Measurements from ENCODE around the gene IQSEC2. TPM values are rescaled to one million over a fixed set of nuclear protein-coding genes. Genes with fewer than 3 reads are reported as not detected.

IQSEC2 gene
- total RNA-seq, 1 donor from 2014 or later, result 3.4 TPM

DNA sequence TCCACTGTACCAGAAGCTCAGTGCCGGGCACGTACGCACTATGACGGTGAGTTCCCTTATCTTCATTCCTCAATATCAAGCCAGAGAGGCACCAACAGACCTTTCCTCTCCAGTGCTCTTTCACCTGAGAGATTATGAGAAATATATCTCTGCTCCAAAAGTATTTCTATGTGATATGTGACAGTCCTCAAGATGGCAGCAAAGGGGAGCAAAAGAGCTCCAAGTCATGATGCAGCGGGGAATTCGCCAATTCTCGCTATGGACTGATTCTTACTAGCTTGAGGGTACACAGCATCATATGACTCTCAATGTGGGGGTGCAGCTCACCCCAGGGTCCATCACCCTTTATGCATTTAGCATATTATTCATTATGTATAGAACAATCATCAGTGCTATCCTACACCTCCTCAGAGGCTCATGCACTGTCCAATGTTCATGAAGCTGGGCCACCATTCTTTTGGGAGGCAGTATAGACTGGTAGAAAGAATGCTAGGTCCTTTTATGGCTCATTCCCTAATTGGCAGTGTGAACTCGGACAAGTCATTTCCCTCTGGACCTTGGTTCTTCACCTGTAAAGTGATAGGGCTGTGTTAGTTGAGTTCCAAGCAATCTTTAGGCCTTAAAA lies 12.8 kb upstream of the IQSEC2 start:
- Histone ChIP-seq H3K36me3 (ENCODE audit: control insufficient read depth, insufficient read depth, low read length) (no peaks in the 10 kb centered on the region), H3K27me3 (ENCODE audit: control insufficient read depth, insufficient read depth, low read length) (no peaks in the 10 kb centered on the region), H3K4me3 (ENCODE audit: low read depth, low read length) (no peak overlapping the region)
- FAIRE-seq, result no peak
- TF ChIP-seq, protein P1, sequence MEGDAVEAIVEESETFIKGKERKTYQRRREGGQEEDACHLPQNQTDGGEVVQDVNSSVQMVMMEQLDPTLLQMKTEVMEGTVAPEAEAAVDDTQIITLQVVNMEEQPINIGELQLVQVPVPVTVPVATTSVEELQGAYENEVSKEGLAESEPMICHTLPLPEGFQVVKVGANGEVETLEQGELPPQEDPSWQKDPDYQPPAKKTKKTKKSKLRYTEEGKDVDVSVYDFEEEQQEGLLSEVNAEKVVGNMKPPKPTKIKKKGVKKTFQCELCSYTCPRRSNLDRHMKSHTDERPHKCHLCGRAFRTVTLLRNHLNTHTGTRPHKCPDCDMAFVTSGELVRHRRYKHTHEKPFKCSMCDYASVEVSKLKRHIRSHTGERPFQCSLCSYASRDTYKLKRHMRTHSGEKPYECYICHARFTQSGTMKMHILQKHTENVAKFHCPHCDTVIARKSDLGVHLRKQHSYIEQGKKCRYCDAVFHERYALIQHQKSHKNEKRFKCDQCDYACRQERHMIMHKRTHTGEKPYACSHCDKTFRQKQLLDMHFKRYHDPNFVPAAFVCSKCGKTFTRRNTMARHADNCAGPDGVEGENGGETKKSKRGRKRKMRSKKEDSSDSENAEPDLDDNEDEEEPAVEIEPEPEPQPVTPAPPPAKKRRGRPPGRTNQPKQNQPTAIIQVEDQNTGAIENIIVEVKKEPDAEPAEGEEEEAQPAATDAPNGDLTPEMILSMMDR (IDR thresholded peaks at IDR 0.05; ENCODE audit: insufficient read depth, low read length, severe bottlenecking), result no peak
- DNase-seq (ENCODE audit: low read depth), result no peak

DNA sequence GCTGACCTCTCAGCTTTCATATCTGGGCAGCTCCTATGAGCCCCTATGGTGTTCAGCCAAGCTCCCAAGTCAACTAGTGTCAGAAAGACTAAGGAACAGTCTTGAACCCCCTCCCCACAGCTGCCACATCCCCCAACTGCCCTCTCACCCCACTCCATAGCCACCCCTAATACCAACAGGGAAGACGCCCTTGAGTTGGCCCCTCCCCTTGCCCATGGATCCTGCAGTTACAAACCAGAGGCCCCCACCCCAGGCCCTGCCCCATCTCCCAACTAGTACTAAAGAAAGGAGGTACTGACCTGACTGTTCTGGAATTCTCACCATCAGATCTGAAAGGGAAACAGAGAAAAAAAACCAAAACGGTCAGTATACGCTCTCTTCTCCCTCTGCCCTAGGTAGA lies 10.2 kb upstream of the IQSEC2 start:
- Histone ChIP-seq H3K36me3 (ENCODE audit: control insufficient read depth, insufficient read depth, low read length) (no peaks in the 10 kb centered on the region), H3K4me3 (ENCODE audit: low read depth, low read length) (no peak overlapping the region), H3K27me3 (ENCODE audit: control insufficient read depth, insufficient read depth, low read length) (no peaks in the 10 kb centered on the region)
- TF ChIP-seq, protein P1 (IDR thresholded peaks at IDR 0.05; ENCODE audit: insufficient read depth, low read length, severe bottlenecking), result no peak
- no peak for FAIRE-seq
- no peak for DNase-seq (ENCODE audit: low read depth)

DNA sequence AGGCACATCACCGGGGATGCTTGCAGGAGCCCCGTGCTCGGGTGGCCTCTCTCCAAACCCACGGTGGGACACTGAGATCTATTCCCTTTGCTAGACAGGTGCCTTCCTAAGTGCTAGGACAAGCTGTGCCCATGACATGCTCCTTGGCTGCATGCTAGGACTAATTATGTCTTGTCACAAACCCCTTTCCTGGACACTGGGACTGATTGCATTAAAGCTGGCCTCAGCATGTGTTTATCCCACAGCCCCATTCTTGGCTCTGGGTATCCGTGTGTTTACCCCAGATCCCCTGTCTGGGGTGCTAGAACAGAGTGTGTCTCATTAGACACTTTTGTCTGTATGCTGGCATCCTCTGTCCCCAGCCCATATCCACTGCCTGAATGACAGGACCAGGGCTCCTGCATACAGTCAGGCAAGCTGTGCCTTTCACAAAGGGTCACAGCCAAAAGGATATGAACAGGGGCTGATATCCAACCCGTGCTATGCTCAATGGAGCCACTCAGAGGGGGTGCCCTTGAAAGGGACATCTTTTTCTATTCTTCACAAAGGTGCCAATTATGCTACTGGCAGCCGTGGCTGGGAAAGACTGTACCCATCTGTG lies 9.2 kb upstream of the IQSEC2 start:
- Histone ChIP-seq H3K4me3 (ENCODE audit: low read depth, low read length) (no peak overlapping the region), H3K27me3 (ENCODE audit: control insufficient read depth, insufficient read depth, low read length) (no peaks in the 10 kb centered on the region), H3K36me3 (ENCODE audit: control insufficient read depth, insufficient read depth, low read length) (no peaks in the 10 kb centered on the region)
- DNase-seq (ENCODE audit: low read depth) (no peak), FAIRE-seq (no peak)
- TF ChIP-seq, protein P1 (IDR thresholded peaks at IDR 0.05; ENCODE audit: insufficient read depth, low read length, severe bottlenecking), result no peak

DNA sequence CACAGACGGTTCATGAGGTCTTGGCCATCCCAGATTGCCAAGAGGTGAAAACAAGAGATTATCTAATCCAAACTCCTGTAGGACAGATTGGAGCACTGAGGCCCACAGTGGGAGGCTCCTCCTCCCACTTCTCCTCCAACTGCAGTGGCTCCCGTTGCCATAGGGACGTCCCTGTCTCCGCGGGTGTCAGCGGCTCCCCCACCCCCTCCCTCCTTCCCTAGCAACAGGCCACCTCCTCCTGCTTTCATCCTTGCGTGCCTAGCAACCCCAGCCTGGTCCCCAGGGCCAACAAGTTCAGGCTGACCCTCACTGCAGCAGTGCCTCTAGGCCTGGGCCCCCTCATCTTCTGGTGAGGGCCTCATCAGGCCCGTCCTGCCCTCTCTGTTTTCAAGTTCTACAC lies 6.8 kb upstream of the IQSEC2 start:
- H3K27me3 ChIP-seq (ENCODE audit: control insufficient read depth, insufficient read depth, low read length), result no peaks in the 10 kb centered on the region
- DNase-seq (ENCODE audit: low read depth) (no peak), FAIRE-seq (no peak)
- TF ChIP-seq, protein P1 (IDR thresholded peaks at IDR 0.05; ENCODE audit: insufficient read depth, low read length, severe bottlenecking), result no peak
- H3K4me3 ChIP-seq (ENCODE audit: low read depth, low read length), result no peak overlapping the region
- no peaks in the 10 kb centered on the region for H3K36me3 ChIP-seq (ENCODE audit: control insufficient read depth, insufficient read depth, low read length)

DNA sequence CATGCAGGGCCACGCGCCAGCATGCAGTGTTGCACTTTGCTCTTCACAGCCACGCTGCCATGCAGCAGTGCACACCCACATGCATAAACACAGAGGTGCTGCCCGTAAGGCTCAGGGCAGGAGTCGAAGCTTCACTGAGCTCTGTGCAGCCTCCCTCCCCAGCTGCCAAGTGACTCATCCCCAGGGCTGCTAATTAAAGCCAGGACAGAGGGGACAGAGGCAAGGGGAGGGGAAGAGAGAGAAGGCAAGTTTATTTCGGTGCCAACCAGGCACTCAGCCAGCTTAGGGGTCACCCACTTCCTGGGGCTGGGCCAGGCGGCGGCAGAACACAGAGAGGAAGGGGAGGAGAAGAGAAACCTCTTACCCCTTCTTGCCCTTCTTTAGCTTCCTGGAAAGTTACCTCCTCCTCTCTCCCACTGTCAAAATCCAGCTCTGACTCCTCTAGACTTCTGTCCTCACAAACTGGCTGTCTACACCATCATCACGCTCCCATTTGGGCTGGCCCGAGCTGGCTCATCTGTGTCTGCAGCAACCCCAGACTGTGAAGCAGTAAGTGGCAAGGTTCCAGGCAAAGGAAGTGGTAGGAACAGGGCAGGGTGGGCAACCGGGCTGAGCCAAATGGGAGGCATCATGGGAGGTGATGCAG lies 6.2 kb upstream of the IQSEC2 start:
- TF ChIP-seq, protein P1 (IDR thresholded peaks at IDR 0.05; ENCODE audit: insufficient read depth, low read length, severe bottlenecking), result no peak
- Histone ChIP-seq H3K4me3 (ENCODE audit: low read depth, low read length) (no peak overlapping the region), H3K36me3 (ENCODE audit: control insufficient read depth, insufficient read depth, low read length) (no peaks in the 10 kb centered on the region), H3K27me3 (ENCODE audit: control insufficient read depth, insufficient read depth, low read length) (no peaks in the 10 kb centered on the region)
- FAIRE-seq (no peak), DNase-seq (ENCODE audit: low read depth) (peak; percentile 39)

Data from bronchial epithelial cell (primary cell).